ENCODE measurements around the gene SIRPB1.
"Not testable (repeated sequence)": the region's sequence is repeated elsewhere in the genome, so short reads cannot be mapped to it uniquely, and the experiment has no call there.

Gene SIRPB1

GRCh38 chr20:1587781-1588532, 31.9 kb downstream of the SIRPB1 start:
- Histone ChIP-seq H3F3A (ENCODE audit: insufficient read depth, low read length) (no peaks in the 10 kb centered on the region), H3K27ac (ENCODE audit: low read length) (no peak overlapping the region), H3K4me3 (ENCODE audit: low read length) (no peak overlapping the region), H3K79me2 (ENCODE audit: low read length) (no peaks in the 10 kb centered on the region), H4K20me1 (ENCODE audit: insufficient read depth, low read length) (no peaks in the 10 kb centered on the region), H3K4me1 (ENCODE audit: low read length) (no peaks in the 10 kb centered on the region), H3K9ac (ENCODE audit: low read length) (no peak overlapping the region), H3K9me2 (replicated peaks; ENCODE audit: insufficient read depth, low read length) (no peaks in the 10 kb centered on the region), H3K9me3 (replicated peaks; ENCODE audit: insufficient read depth, low read length) (no peaks in the 10 kb centered on the region), H3K4me2 (ENCODE audit: low read depth, low read length) (no peak overlapping the region), H2AFZ (ENCODE audit: low read length) (no peak overlapping the region), H3K27me3 (replicated peaks; ENCODE audit: insufficient read depth, low read length) (no peaks in the 10 kb centered on the region), H3K36me3 (replicated peaks; ENCODE audit: insufficient read depth, low read length) (no peaks in the 10 kb centered on the region)
- DNase-seq: no peak
- TF ChIP-seq EZH2phosphoT487 (IDR thresholded peaks at IDR 0.05; ENCODE audit: low read length): no peak
- TF ChIP-seq, protein P1, sequence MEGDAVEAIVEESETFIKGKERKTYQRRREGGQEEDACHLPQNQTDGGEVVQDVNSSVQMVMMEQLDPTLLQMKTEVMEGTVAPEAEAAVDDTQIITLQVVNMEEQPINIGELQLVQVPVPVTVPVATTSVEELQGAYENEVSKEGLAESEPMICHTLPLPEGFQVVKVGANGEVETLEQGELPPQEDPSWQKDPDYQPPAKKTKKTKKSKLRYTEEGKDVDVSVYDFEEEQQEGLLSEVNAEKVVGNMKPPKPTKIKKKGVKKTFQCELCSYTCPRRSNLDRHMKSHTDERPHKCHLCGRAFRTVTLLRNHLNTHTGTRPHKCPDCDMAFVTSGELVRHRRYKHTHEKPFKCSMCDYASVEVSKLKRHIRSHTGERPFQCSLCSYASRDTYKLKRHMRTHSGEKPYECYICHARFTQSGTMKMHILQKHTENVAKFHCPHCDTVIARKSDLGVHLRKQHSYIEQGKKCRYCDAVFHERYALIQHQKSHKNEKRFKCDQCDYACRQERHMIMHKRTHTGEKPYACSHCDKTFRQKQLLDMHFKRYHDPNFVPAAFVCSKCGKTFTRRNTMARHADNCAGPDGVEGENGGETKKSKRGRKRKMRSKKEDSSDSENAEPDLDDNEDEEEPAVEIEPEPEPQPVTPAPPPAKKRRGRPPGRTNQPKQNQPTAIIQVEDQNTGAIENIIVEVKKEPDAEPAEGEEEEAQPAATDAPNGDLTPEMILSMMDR (IDR thresholded peaks at IDR 0.05; ENCODE audit: low read length): no peak
- no peak for TF ChIP-seq EZH2 (optimal IDR thresholded peaks at IDR 0.05; ENCODE audit: low read depth, low read length)

DNA sequence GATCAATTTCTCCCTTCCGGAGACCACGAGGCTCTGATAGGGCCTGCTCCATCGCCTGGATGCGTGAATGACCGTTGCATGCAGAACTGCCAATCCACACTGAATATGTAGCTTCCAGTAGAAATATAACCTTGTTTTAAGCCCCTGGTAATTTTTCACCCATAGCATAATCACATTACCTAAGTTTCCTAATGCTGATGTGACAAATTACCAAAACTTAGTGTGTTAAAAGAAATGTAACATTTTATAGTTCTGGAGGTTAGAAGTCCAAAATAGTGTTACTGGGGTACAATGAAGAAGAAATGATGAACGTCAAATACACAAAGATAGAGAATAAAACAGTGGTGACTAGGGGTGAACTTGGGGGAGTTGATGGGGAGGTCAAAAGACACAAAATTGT, 40.3 kb downstream of the SIRPB1 start:
- Histone ChIP-seq H4K20me1 (ENCODE audit: insufficient read depth, low read length) (no peaks in the 10 kb centered on the region), H2AFZ (ENCODE audit: low read length) (no peak overlapping the region), H3K4me1 (ENCODE audit: low read length) (no peaks in the 10 kb centered on the region), H3K27me3 (replicated peaks; ENCODE audit: insufficient read depth, low read length) (no peaks in the 10 kb centered on the region), H3K27ac (ENCODE audit: low read length) (no peak overlapping the region), H3K9ac (ENCODE audit: low read length) (no peak overlapping the region), H3F3A (ENCODE audit: insufficient read depth, low read length) (no peaks in the 10 kb centered on the region), H3K9me2 (replicated peaks; ENCODE audit: insufficient read depth, low read length) (no peaks in the 10 kb centered on the region), H3K36me3 (replicated peaks; ENCODE audit: insufficient read depth, low read length) (no peaks in the 10 kb centered on the region), H3K4me3 (ENCODE audit: low read length) (no peak overlapping the region), H3K79me2 (ENCODE audit: low read length) (no peaks in the 10 kb centered on the region), H3K9me3 (replicated peaks; ENCODE audit: insufficient read depth, low read length) (no peaks in the 10 kb centered on the region), H3K4me2 (ENCODE audit: low read depth, low read length) (no peak overlapping the region)
- TF ChIP-seq EZH2phosphoT487 (IDR thresholded peaks at IDR 0.05; ENCODE audit: low read length) (no peak), EZH2 (optimal IDR thresholded peaks at IDR 0.05; ENCODE audit: low read depth, low read length) (no peak)
- TF ChIP-seq, protein P1 (IDR thresholded peaks at IDR 0.05; ENCODE audit: low read length): no peak
- DNase-seq: no peak

DNA sequence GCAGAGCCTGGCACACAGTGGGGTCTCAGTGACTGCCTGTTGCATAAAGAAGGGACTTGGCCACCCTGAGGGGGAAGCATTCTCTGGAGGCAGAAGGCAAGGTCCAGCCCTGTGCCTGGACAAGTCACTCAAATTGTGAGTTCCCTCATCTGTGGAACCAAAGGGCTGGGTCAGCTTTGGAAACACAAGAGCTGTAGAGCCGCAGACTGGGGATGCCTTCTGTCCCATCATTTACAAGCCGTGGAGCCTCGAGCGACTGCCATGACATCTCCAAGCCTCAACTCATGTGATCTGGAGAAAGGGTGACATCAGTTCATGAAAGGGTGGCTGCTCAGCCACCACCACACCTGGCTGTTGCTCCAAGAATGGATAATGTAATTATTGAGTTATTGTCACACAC, 41.9 kb downstream of the SIRPB1 start:
- H3K79me2 ChIP-seq (ENCODE audit: low read length): no peaks in the 10 kb centered on the region
- H2AFZ ChIP-seq (ENCODE audit: low read length): no peak overlapping the region
- no peaks in the 10 kb centered on the region for H3K9me2 ChIP-seq (replicated peaks; ENCODE audit: insufficient read depth, low read length)
- H3K4me2 ChIP-seq (ENCODE audit: low read depth, low read length): no peak overlapping the region
- no peaks in the 10 kb centered on the region for H3K36me3 ChIP-seq (replicated peaks; ENCODE audit: insufficient read depth, low read length)
- no peaks in the 10 kb centered on the region for H3K9me3 ChIP-seq (replicated peaks; ENCODE audit: insufficient read depth, low read length)
- no peak for DNase-seq
- no peak overlapping the region for H3K4me3 ChIP-seq (ENCODE audit: low read length)
- TF ChIP-seq EZH2 (optimal IDR thresholded peaks at IDR 0.05; ENCODE audit: low read depth, low read length): no peak
- TF ChIP-seq, protein P1 (IDR thresholded peaks at IDR 0.05; ENCODE audit: low read length): no peak
- no peak for TF ChIP-seq EZH2phosphoT487 (IDR thresholded peaks at IDR 0.05; ENCODE audit: low read length)
- no peak overlapping the region for H3K9ac ChIP-seq (ENCODE audit: low read length)
- no peaks in the 10 kb centered on the region for H3K4me1 ChIP-seq (ENCODE audit: low read length)
- no peaks in the 10 kb centered on the region for H3K27me3 ChIP-seq (replicated peaks; ENCODE audit: insufficient read depth, low read length)
- no peak overlapping the region for H3K27ac ChIP-seq (ENCODE audit: low read length)
- no peaks in the 10 kb centered on the region for H3F3A ChIP-seq (ENCODE audit: insufficient read depth, low read length)
- no peaks in the 10 kb centered on the region for H4K20me1 ChIP-seq (ENCODE audit: insufficient read depth, low read length)

DNA sequence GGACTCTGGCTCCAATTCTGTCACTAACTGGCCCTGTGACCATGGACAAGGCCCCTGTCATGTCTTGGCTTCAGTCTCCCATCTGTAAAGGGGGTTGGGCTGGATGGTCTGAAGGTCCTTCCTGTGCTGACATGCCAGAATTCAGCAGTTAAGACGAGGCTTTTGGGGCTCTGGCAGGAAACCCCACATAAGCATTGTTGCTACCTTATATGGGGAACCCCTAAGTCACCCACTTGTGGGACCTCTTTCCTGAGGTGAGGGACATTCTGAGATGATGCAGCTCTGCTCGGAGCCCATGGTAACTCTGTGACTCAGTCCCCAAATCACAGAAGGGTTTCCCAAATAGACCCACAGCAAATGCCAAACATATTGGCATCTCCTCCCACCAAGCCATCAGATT, 42.5 kb downstream of the SIRPB1 start:
- not testable (repeated sequence) for H4K20me1 ChIP-seq (ENCODE audit: insufficient read depth, low read length); H3K4me1 ChIP-seq (ENCODE audit: low read length); H3K4me3 ChIP-seq (ENCODE audit: low read length); H3K27ac ChIP-seq (ENCODE audit: low read length); H3K9ac ChIP-seq (ENCODE audit: low read length); H3K9me3 ChIP-seq (replicated peaks; ENCODE audit: insufficient read depth, low read length); DNase-seq; H3K4me2 ChIP-seq (ENCODE audit: low read depth, low read length); H3K9me2 ChIP-seq (replicated peaks; ENCODE audit: insufficient read depth, low read length); H3F3A ChIP-seq (ENCODE audit: insufficient read depth, low read length); H2AFZ ChIP-seq (ENCODE audit: low read length); H3K36me3 ChIP-seq (replicated peaks; ENCODE audit: insufficient read depth, low read length); H3K27me3 ChIP-seq (replicated peaks; ENCODE audit: insufficient read depth, low read length); H3K79me2 ChIP-seq (ENCODE audit: low read length)

All from MM.1S (cell line).